BLaER1 (cell line): ENCODE data around the gene NAV3.
"Not testable (repeated sequence)": the region's sequence is repeated elsewhere in the genome, so short reads cannot be mapped to it uniquely, and the experiment has no call there.

ENCODE experiments used
- H3K27ac ChIP-seq: shearing (Covaris generic); formaldehyde crosslinking; 2 replicates; pipeline ENCODE4 v1.8.1; 2022
- H3K27me3 ChIP-seq: shearing (Covaris generic); formaldehyde crosslinking; 2 replicates; pipeline ENCODE4 v1.8.1; 2022
- H3K36me3 ChIP-seq: shearing (Covaris generic); formaldehyde crosslinking; 2 replicates; pipeline ENCODE4 v1.8.1; 2022
- H3K4me1 ChIP-seq: shearing (Covaris generic); formaldehyde crosslinking; 2 replicates; pipeline ENCODE4 v1.8.1; 2022
- H3K4me2 ChIP-seq: shearing (Covaris generic); formaldehyde crosslinking; 2 replicates; pipeline ENCODE4 v1.8.1; 2022
- H3K4me3 ChIP-seq: shearing (Covaris generic); formaldehyde crosslinking; 2 replicates; pipeline ENCODE4 v1.8.1; 2022
- H3K9ac ChIP-seq: shearing (Covaris generic); formaldehyde crosslinking; 2 replicates; pipeline ENCODE4 v1.8.1; 2022
- H3K9me3 ChIP-seq: shearing (Covaris generic); formaldehyde crosslinking; 2 replicates; pipeline ENCODE4 v1.8.1; 2022
- H4K20me1 ChIP-seq: shearing (Covaris generic); formaldehyde crosslinking; 2 replicates; pipeline ENCODE4 v1.8.1; 2022
- Cebpa-rat ChIP-seq: shearing (Covaris generic); IDR thresholded peaks from 2 replicates; pipeline ENCODE4 v1.8.1; 2022

NAV3 gene

GRCh38 chr12:78095623-78096022 lies 264.9 kb downstream of the NAV3 start:
- Histone ChIP-seq H3K9me3 (no peaks in the 10 kb centered on the region), H3K4me3 (no peak overlapping the region), H3K4me1 (no peaks in the 10 kb centered on the region), H3K36me3 (no peaks in the 10 kb centered on the region), H3K27me3 (no peaks in the 10 kb centered on the region), H3K9ac (no peak overlapping the region), H4K20me1 (no peaks in the 10 kb centered on the region), H3K27ac (no peak overlapping the region), H3K4me2 (no peak overlapping the region)
- no peak for TF ChIP-seq Cebpa-rat

DNA sequence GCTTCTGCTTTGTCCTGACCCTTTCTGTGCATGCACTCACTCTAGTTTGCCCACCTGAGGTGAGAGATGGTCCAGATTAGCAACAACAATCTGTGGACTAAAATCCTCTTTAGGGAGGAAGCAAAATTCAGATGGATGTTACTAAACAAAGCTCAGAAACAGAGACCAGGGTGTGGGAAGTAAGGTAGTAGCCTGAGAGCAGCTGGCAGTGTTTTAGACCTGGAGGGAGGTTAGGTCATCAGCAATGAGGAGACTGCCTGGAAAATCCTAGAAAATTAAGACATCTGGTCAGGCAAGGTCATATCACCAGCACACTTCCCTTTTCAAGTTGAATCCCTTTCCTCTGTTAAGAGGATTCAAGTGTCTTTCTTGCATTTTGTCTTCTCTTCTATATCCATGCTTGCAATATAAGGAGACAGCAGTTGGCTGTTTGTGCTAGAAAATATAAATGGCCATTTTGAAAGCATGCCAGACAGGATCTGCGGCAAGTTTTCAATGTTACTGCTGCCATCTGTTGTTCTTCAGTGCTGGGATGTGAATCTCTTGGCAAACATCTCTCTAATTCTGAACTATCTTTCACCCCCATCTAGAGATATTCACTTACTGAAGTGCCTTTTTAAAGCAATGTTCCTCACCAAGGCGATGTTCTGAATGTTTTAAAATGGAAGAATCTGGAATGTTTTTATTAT lies 266.4 kb downstream of the NAV3 start:
- H3K36me3 ChIP-seq, result no peaks in the 10 kb centered on the region
- H3K27me3 ChIP-seq, result no peaks in the 10 kb centered on the region
- no peak for TF ChIP-seq Cebpa-rat
- no peaks in the 10 kb centered on the region for H3K4me1 ChIP-seq
- H3K9ac ChIP-seq, result no peak overlapping the region
- H3K4me3 ChIP-seq, result no peak overlapping the region
- H3K9me3 ChIP-seq, result no peaks in the 10 kb centered on the region
- H4K20me1 ChIP-seq, result no peaks in the 10 kb centered on the region
- H3K4me2 ChIP-seq, result no peak overlapping the region
- H3K27ac ChIP-seq, result no peak overlapping the region

DNA sequence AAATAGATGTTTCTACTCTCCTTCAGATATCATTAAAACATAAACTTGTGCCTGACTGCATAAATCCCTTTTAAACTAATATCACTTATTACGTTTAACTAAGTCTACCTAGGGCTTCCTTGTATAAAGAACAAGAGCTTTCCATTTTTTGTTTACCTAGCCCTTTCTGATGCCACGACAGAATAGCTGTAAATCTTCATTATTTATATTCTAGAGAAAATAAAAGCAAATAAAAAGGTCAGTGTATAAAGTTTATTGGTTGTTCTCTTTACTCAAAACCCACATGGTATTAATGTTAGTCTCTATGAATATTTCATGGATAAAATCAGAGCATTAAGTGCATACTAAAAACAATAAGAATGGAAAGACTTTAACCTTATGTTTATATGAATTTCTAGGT lies 269.1 kb downstream of the NAV3 start:
- Histone ChIP-seq H3K9me3 (no peaks in the 10 kb centered on the region), H3K27me3 (no peaks in the 10 kb centered on the region), H3K27ac (no peak overlapping the region), H4K20me1 (no peaks in the 10 kb centered on the region), H3K9ac (no peak overlapping the region), H3K4me1 (no peaks in the 10 kb centered on the region), H3K4me3 (no peak overlapping the region), H3K36me3 (no peaks in the 10 kb centered on the region), H3K4me2 (no peak overlapping the region)
- TF ChIP-seq Cebpa-rat, result no peak

- H3K9ac ChIP-seq, result no peak overlapping the region
Observed at GRCh38 chr12:78101113-78101876, 270.6 kb downstream of the NAV3 start.

GRCh38 chr12:78101946-78102635 lies 271.4 kb downstream of the NAV3 start:
- H3K9ac ChIP-seq, result no peak overlapping the region
- no peaks in the 10 kb centered on the region for H3K9me3 ChIP-seq
- no peak overlapping the region for H3K4me3 ChIP-seq
- no peak overlapping the region for H3K4me2 ChIP-seq
- no peak for TF ChIP-seq Cebpa-rat
- H4K20me1 ChIP-seq, result no peaks in the 10 kb centered on the region
- no peaks in the 10 kb centered on the region for H3K36me3 ChIP-seq
- H3K27ac ChIP-seq, result no peak overlapping the region
- H3K27me3 ChIP-seq, result no peaks in the 10 kb centered on the region
- H3K4me1 ChIP-seq, result no peaks in the 10 kb centered on the region

More at GRCh38 chr12:78101113-78101876, 270.6 kb downstream of the NAV3 start:
- Histone ChIP-seq H4K20me1 (no peaks in the 10 kb centered on the region), H3K9me3 (no peaks in the 10 kb centered on the region), H3K4me3 (no peak overlapping the region), H3K4me2 (no peak overlapping the region), H3K4me1 (no peaks in the 10 kb centered on the region), H3K27me3 (no peaks in the 10 kb centered on the region), H3K36me3 (no peaks in the 10 kb centered on the region), H3K27ac (no peak overlapping the region)
- TF ChIP-seq Cebpa-rat, result no peak

- not testable (repeated sequence) for H3K27me3 ChIP-seq, H3K4me3 ChIP-seq, H3K4me1 ChIP-seq, H3K27ac ChIP-seq, H3K9me3 ChIP-seq, H3K36me3 ChIP-seq, H3K9ac ChIP-seq, H4K20me1 ChIP-seq, H3K4me2 ChIP-seq
Observed at GRCh38 chr12:78102801-78103200, 272.1 kb downstream of the NAV3 start.

GRCh38 chr12:78115889-78116288 lies 285.2 kb downstream of the NAV3 start:
- H3K4me2 ChIP-seq, result no peak overlapping the region
- no peak overlapping the region for H3K4me3 ChIP-seq
- H3K9me3 ChIP-seq, result peaks cover 28% of the 10 kb centered on the region
- no peak for TF ChIP-seq Cebpa-rat
- H3K9ac ChIP-seq, result no peak overlapping the region
- no peaks in the 10 kb centered on the region for H3K36me3 ChIP-seq
- no peaks in the 10 kb centered on the region for H3K27me3 ChIP-seq
- H3K4me1 ChIP-seq, result no peaks in the 10 kb centered on the region
- no peaks in the 10 kb centered on the region for H4K20me1 ChIP-seq
- H3K27ac ChIP-seq, result no peak overlapping the region

DNA sequence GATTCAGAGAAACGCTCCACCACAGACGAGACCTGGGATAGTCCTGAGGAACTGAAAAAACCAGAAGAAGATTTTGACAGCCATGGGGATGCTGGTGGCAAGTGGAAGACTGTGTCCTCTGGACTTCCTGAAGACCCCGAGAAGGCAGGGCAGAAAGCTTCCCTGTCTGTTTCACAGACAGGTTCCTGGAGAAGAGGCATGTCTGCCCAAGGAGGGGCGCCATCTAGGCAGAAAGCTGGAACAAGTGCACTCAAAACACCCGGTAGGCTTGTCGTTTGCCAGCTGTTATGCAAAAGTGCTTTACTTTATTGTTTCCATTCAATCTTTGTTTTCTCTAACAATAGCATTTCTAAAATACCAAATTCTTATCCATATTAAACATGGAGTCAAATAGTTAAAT lies 287.3 kb downstream of the NAV3 start:
- Histone ChIP-seq H4K20me1 (no peaks in the 10 kb centered on the region), H3K27me3 (no peaks in the 10 kb centered on the region), H3K9ac (no peak overlapping the region), H3K27ac (no peak overlapping the region), H3K4me2 (no peak overlapping the region), H3K4me1 (no peaks in the 10 kb centered on the region), H3K9me3 (peaks cover 15% of the 10 kb centered on the region), H3K4me3 (no peak overlapping the region), H3K36me3 (no peaks in the 10 kb centered on the region)
- TF ChIP-seq Cebpa-rat, result no peak

GRCh38 chr12:78118486-78118885 lies 287.8 kb downstream of the NAV3 start:
- Histone ChIP-seq H3K9me3 (peaks cover 10% of the 10 kb centered on the region), H3K4me3 (no peak overlapping the region), H3K4me1 (no peaks in the 10 kb centered on the region), H3K4me2 (no peak overlapping the region), H4K20me1 (no peaks in the 10 kb centered on the region), H3K36me3 (no peaks in the 10 kb centered on the region), H3K27me3 (no peaks in the 10 kb centered on the region), H3K27ac (no peak overlapping the region), H3K9ac (no peak overlapping the region)
- no peak for TF ChIP-seq Cebpa-rat

DNA sequence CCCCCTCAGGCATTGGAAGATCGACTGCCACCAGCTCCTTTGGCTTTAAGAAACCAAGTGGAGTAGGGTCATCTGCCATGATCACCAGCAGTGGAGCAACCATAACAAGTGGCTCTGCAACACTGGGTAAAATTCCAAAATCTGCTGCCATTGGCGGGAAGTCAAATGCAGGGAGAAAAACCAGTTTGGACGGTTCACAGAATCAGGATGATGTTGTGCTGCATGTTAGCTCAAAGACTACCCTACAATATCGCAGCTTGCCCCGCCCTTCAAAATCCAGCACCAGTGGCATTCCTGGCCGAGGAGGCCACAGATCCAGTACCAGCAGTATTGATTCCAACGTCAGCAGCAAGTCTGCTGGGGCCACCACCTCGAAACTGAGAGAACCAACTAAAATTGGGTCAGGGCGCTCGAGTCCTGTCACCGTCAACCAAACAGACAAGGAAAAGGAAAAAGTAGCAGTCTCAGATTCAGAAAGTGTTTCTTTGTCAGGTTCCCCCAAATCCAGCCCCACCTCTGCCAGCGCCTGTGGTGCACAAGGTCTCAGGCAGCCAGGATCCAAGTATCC lies 288.7 kb downstream of the NAV3 start:
- 0 out of 2 replicates have a peak, but pooled peaks cover 1% of the 10 kb centered on the region for H3K9me3 ChIP-seq
- H4K20me1 ChIP-seq, result no peaks in the 10 kb centered on the region

More for the DNA sequence above, 288.7 kb downstream of the NAV3 start:
- Histone ChIP-seq H3K4me2 (no peak overlapping the region), H3K36me3 (no peaks in the 10 kb centered on the region), H3K4me3 (no peak overlapping the region), H3K9ac (no peak overlapping the region), H3K27me3 (no peaks in the 10 kb centered on the region), H3K27ac (no peak overlapping the region), H3K4me1 (no peaks in the 10 kb centered on the region)
- TF ChIP-seq Cebpa-rat, result no peak
